ENCODE data around the gene KIF27. TPM values are rescaled to one million over a fixed set of nuclear protein-coding genes. Genes with fewer than 3 reads are reported as not detected.

Gene KIF27
- total RNA-seq, 4 donors from 2014 or later: 3.9 to 5.4 (median 4.5) TPM

- Histone ChIP-seq H3K4me3 (no peak overlapping the region), H3K9me3 (no peaks in the 10 kb centered on the region), H3K27me3 (no peaks in the 10 kb centered on the region), H3K4me1 (peaks cover 0 to 14% (median 3%) of the 10 kb centered on the region in 4 donors), H3K27ac (replicated peaks in 1 of 4) (no peak overlapping the region), H3K36me3 (peaks cover 0 to 3% (median 3%) of the 10 kb centered on the region in 4 donors)
- no peak for DNase-seq (ENCODE audit: extremely low spot score)
- WGBS: 84% methylated on average over 3 of the region's 3 CpGs
- TF ChIP-seq POLR2AphosphoS5 (IDR thresholded peaks at IDR 0.05): peak in 1 of 2 donors; percentile 23
- no peak for TF ChIP-seq CTCF (IDR thresholded peaks at IDR 0.05)
- intact Hi-C loops (cut with DNase I): no loop called here
These were observed 12.6 kb upstream of the KIF27 start for GRCh38 chr9:83933790-83934189.

GRCh38 chr9:83932851-83933250, 11.6 kb upstream of the KIF27 start:
- no peak overlapping the region for H3K4me3 ChIP-seq
- H3K9me3 ChIP-seq: no peaks in the 10 kb centered on the region
- intact Hi-C loops (cut with DNase I): no loop called here
- TF ChIP-seq EP300 (IDR thresholded peaks at IDR 0.05) (no peak), CTCF (IDR thresholded peaks at IDR 0.05) (no peak), POLR2A (IDR thresholded peaks at IDR 0.05; ENCODE audit: low read depth) (no peak), POLR2AphosphoS5 (IDR thresholded peaks at IDR 0.05) (no peak)
- H3K36me3 ChIP-seq: no peaks in the 10 kb centered on the region
- H3K27ac ChIP-seq (replicated peaks in 1 of 4): no peak overlapping the region
- DNase-seq (ENCODE audit: extremely low spot score): no peak
- no peaks in the 10 kb centered on the region for H3K27me3 ChIP-seq
- WGBS: 94% methylated on average over 5 of the region's 5 CpGs
- H3K4me1 ChIP-seq: peaks cover 0 to 14% (median 3%) of the 10 kb centered on the region in 4 donors

GRCh38 chr9:83932011-83932410, 10.8 kb upstream of the KIF27 start:
- DNase-seq (ENCODE audit: extremely low spot score): no peak
- WGBS: 85% methylated on average over 2 of the region's 2 CpGs
- intact Hi-C loops (cut with DNase I): no loop called here

GRCh38 chr9:83930881-83931280, 9.6 kb upstream of the KIF27 start:
- intact Hi-C loops (cut with DNase I): no loop called here
- H3K27me3 ChIP-seq: no peaks in the 10 kb centered on the region
- 90% methylated on average over 5 of the region's 5 CpGs for WGBS
- no peak for TF ChIP-seq CTCF (IDR thresholded peaks at IDR 0.05)
- no peak for TF ChIP-seq POLR2AphosphoS5 (IDR thresholded peaks at IDR 0.05)
- no peak for TF ChIP-seq EP300 (IDR thresholded peaks at IDR 0.05)
- no peak for TF ChIP-seq POLR2A (IDR thresholded peaks at IDR 0.05; ENCODE audit: low read depth)
- no peaks in the 10 kb centered on the region for H3K36me3 ChIP-seq
- H3K9me3 ChIP-seq: no peaks in the 10 kb centered on the region
- H3K4me1 ChIP-seq: peaks cover 0 to 14% (median 3%) of the 10 kb centered on the region in 4 donors
- no peak overlapping the region for H3K27ac ChIP-seq (replicated peaks in 1 of 4)
- no peak overlapping the region for H3K4me3 ChIP-seq
- no peak for DNase-seq (ENCODE audit: extremely low spot score)

More at GRCh38 chr9:83932011-83932410, 10.8 kb upstream of the KIF27 start:
- no peak overlapping the region for H3K4me3 ChIP-seq
- H3K9me3 ChIP-seq: no peaks in the 10 kb centered on the region
- H3K27me3 ChIP-seq: no peaks in the 10 kb centered on the region
- no peak for TF ChIP-seq POLR2A (IDR thresholded peaks at IDR 0.05; ENCODE audit: low read depth)
- no peaks in the 10 kb centered on the region for H3K36me3 ChIP-seq
- no peak overlapping the region for H3K27ac ChIP-seq (replicated peaks in 1 of 4)
- peaks cover 0 to 14% (median 3%) of the 10 kb centered on the region in 4 donors for H3K4me1 ChIP-seq

GRCh38 chr9:83927591-83927990, 6.4 kb upstream of the KIF27 start:
- Histone ChIP-seq H3K4me3 (no peak overlapping the region), H3K4me1 (no peaks in the 10 kb centered on the region), H3K36me3 (no peaks in the 10 kb centered on the region), H3K27me3 (no peaks in the 10 kb centered on the region), H3K27ac (replicated peaks in 1 of 4) (no peak overlapping the region), H3K9me3 (no peaks in the 10 kb centered on the region)
- TF ChIP-seq EP300 (IDR thresholded peaks at IDR 0.05): no peak
- TF ChIP-seq POLR2A (IDR thresholded peaks at IDR 0.05; ENCODE audit: low read depth): no peak
- TF ChIP-seq POLR2AphosphoS5 (IDR thresholded peaks at IDR 0.05): no peak
- no peak for TF ChIP-seq CTCF (IDR thresholded peaks at IDR 0.05)
- DNase-seq (ENCODE audit: extremely low spot score): peak; percentile 42
- intact Hi-C loops (cut with DNase I): no loop called here
- WGBS: 86% methylated on average over 1 of the region's 1 CpG

Data from esophagus muscularis mucosa (tissue), 4 donors.